ENCODE results near the gene RBM6.

GRCh38 chr3:50119786-50120185, 179.8 kb downstream of the RBM6 start:
- no peak for TF ChIP-seq POLR2AphosphoS5 (IDR thresholded peaks at IDR 0.05)
- no peak for TF ChIP-seq CTCF (IDR thresholded peaks at IDR 0.05 in 8 of 11, conservative IDR thresholded peaks at IDR 0.05 in 3 of 11)
- no peak for TF ChIP-seq POLR2A (IDR thresholded peaks at IDR 0.05)
